Choroid plexus epithelial cell (primary cell): Measurements from ENCODE around the gene PIGP.
"Not testable (repeated sequence)": the region's sequence is repeated elsewhere in the genome, so short reads cannot be mapped to it uniquely, and the experiment has no call there.

Source experiments
- DNase-seq: peaks from one replicate; pipeline ENCODE4 v3.0.0-alpha.2; 2010; ENCODE audit warnings: low read depth
- H3K4me3 ChIP-seq: 2 replicates; pipeline ENCODE4 v1.5.1; 2011; ENCODE audit warnings: low read depth, mild to moderate bottlenecking, control low read depth, low read length, moderate library complexity
- CTCF ChIP-seq: conservative IDR thresholded peaks from 2 replicates; pipeline ENCODE4 v1.5.1; 2011; ENCODE audit warnings: low read depth, mild to moderate bottlenecking, control low read depth, inconsistent platforms, low read length, moderate library complexity

PIGP gene

GRCh38 chr21:37043818-37044217, 29.1 kb downstream of the PIGP start:
- H3K4me3 ChIP-seq = no peak overlapping the region
- TF ChIP-seq CTCF = no peak
- no peak for DNase-seq

DNA sequence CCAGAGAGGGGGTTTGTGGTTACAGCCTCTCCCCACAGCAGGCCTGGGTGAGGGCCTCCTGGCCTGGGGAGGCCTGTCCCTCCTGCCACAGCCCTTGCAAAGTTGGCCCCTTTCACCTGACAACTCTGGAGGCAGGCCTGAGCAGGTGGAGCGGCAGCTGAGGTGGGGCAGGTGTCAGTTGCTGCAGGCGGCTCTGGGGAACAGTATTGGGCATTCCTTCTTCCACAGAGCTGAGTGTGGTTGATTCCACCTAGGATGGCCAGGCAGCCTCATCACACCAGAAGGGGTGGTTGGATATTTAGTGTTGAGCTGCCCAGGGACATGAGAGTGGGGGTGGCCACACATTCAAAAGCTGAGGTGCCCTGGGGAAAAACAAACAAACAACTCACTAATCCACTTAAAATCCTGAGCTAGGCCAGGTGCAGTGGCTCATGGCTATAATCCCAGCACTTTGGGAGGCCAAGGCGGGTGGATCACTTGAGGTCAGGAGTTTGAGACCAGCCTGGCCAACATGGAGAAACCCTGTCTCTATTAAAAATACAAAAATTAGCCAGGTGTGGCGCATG, 31.1 kb downstream of the PIGP start:
- DNase-seq = no peak
- no peak for TF ChIP-seq CTCF
- no peak overlapping the region for H3K4me3 ChIP-seq

- no peak for DNase-seq
- no peak overlapping the region for H3K4me3 ChIP-seq
- TF ChIP-seq CTCF = no peak
Observed at GRCh38 chr21:37040212-37040611, 32.7 kb downstream of the PIGP start.

GRCh38 chr21:37039411-37040075, 33.3 kb downstream of the PIGP start:
- H3K4me3 ChIP-seq = no peak overlapping the region
- no peak for TF ChIP-seq CTCF
- no peak for DNase-seq

- DNase-seq = no peak
- H3K4me3 ChIP-seq = no peak overlapping the region
- TF ChIP-seq CTCF = no peak
Observed at GRCh38 chr21:37036177-37036576, 36.7 kb downstream of the PIGP start.

DNA sequence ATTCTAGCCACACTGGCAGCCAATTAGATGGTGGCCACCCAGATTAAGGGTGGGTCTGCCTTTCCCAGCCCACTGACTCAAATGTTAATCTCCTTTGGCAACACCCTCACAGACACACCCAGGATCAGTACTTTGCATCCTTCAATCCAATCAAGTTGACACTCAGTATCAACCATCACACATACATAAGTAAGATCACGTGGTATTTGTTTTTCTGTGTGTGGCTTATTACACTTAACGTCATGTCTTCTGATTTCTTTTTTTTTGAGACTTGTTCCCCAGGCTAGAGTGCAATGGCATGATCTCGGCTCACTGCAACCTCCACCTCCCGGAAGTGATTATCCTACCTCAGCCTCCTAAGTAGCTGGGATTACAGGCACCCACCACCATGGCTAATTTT, 38.5 kb downstream of the PIGP start:
- not testable (repeated sequence) for H3K4me3 ChIP-seq, DNase-seq

GRCh38 chr21:37032877-37033471, 39.9 kb downstream of the PIGP start:
- no peak overlapping the region for H3K4me3 ChIP-seq
- peak; percentile 81 for DNase-seq

More at GRCh38 chr21:37032877-37033471, 39.9 kb downstream of the PIGP start:
- TF ChIP-seq CTCF = no peak
